ENCODE data around the gene TSHR.

- TF ChIP-seq TAF1 (IDR thresholded peaks at IDR 0.05; ENCODE audit: borderline replicate concordance, low read depth, low read length): no peak
- TF ChIP-seq POLR2A (IDR thresholded peaks at IDR 0.05; ENCODE audit: low read depth, low read length): no peak
These were observed 181.9 kb downstream of the TSHR start for GRCh38 chr14:81137316-81137715.
